Measurements from ENCODE around the gene ATAD3C. TPM values are rescaled to one million over a fixed set of nuclear protein-coding genes. Genes with fewer than 3 reads are reported as not detected.

The ATAD3C gene
- polyA plus RNA-seq, 3 donors, result not detected

DNA sequence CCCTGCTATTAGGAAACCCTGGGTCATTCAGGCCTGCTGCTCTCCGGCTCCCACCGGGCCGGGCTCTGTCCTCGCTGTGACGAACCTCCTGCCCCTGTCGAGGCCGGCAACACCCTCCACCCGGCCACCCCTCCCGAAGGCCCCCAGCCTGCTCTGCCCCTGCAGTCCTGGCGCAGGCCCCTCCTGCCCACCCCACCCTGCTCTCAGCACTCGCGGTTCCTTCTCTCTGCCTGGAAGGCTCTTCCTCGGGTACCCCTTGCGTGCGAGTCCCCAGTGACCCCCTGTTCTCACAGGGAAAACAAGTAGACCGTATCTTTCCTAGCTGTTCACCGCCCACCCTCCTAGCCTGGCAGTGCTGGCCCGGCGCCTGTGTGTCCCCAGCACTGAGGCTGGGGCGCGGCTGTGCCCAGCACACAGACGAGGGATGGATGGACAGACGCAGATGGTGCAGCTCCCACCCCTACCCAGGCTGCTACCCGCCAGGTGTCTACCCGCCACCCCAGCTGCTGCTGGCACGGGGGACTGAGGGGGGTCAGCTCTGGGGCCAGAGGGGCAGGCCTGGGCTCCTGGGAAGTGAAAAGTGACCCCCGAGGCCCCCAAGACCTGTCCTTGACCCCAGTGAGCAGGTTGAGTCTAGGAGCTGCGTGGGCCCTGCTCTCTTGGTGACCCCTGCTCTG is 17.1 kb upstream of the ATAD3C start:
- Histone ChIP-seq H3K9ac (ENCODE audit: insufficient read depth, low read length, poor library complexity, severe bottlenecking) (no peak overlapping the region), H3K4me2 (replicated peaks; ENCODE audit: extremely low read depth, low read length, poor library complexity, severe bottlenecking) (no peak overlapping the region), H2AFZ (ENCODE audit: insufficient read depth, low read depth, low read length, poor library complexity, severe bottlenecking) (no peak overlapping the region), H3K27me3 (ENCODE audit: control insufficient read depth in 2 of 2, insufficient read depth in 2 of 2, low read length in 2 of 2) (peaks cover 19 to 71% of the 10 kb centered on the region in 2 donors), H3K4me1 (ENCODE audit: control insufficient read depth in 1 of 2, insufficient read depth in 2 of 2, low read length in 2 of 2) (peaks cover 8 to 18% of the 10 kb centered on the region in 2 donors), H3K4me3 (replicated peaks in 1 of 3; ENCODE audit: low read depth in 2 of 3, low read length in 3 of 3) (no peak overlapping the region), H3K27ac (ENCODE audit: low read depth in 1 of 2, low read length in 2 of 2) (no peak overlapping the region), H4K20me1 (ENCODE audit: insufficient read depth, low read length) (no peaks in the 10 kb centered on the region), H3K9me3 (replicated peaks in 1 of 2; ENCODE audit: control insufficient read depth in 1 of 2, insufficient read depth in 1 of 2, low read length in 2 of 2) (peaks cover 0 to 6% of the 10 kb centered on the region in 2 donors), H3K79me2 (ENCODE audit: insufficient read depth, low read length) (no peaks in the 10 kb centered on the region), H3K36me3 (replicated peaks in 1 of 2; ENCODE audit: control insufficient read depth in 1 of 2, insufficient read depth in 2 of 2, low read length in 2 of 2) (no peaks in the 10 kb centered on the region)
- H3K4me3 Mint-ChIP-seq, result no peak overlapping the region
- H3K9me3 Mint-ChIP-seq, result peaks cover 0 to 9% (median 0%) of the 10 kb centered on the region in 7 donors
- WGBS (ENCODE audit: insufficient coverage), result 79% methylated on average over 21 of the region's 28 CpGs
- peaks cover 12% of the 10 kb centered on the region for H3K4me1 Mint-ChIP-seq
- no peak for DNase-seq
- peaks cover 1 to 2% of the 10 kb centered on the region in 2 donors for H3K36me3 Mint-ChIP-seq
- no peak for TF ChIP-seq CTCF (IDR thresholded peaks at IDR 0.05)
- no peak overlapping the region for H3K27ac Mint-ChIP-seq
- intact Hi-C loops (cut with micrococcal nuclease), result no loop called here
- peaks cover 47 to 93% (median 66%) of the 10 kb centered on the region in 3 donors for H3K27me3 Mint-ChIP-seq (ENCODE audit: low read depth in 3 of 3)

GRCh38 chr1:1432951-1433803 is 16.3 kb upstream of the ATAD3C start:
- Mint-ChIP-seq H3K9me3 (peaks cover 0 to 9% (median 0%) of the 10 kb centered on the region in 7 donors), H3K27ac (no peak overlapping the region), H3K4me1 (peaks cover 12% of the 10 kb centered on the region), H3K27me3 (ENCODE audit: low read depth in 3 of 3) (peaks cover 47 to 95% (median 66%) of the 10 kb centered on the region in 3 donors), H3K36me3 (peaks cover 1 to 2% of the 10 kb centered on the region in 2 donors), H3K4me3 (peak overlapping the region in 1 of 2 donors; percentile 46)
- peaks cover 19 to 72% of the 10 kb centered on the region in 2 donors for H3K27me3 ChIP-seq (ENCODE audit: control insufficient read depth in 2 of 2, insufficient read depth in 2 of 2, low read length in 2 of 2)
- WGBS (ENCODE audit: insufficient coverage), result 44% methylated on average over 28 of the region's 34 CpGs
- no peak overlapping the region for H3K4me3 ChIP-seq (replicated peaks in 1 of 3; ENCODE audit: low read depth in 2 of 3, low read length in 3 of 3)
- DNase-seq, result no peak
- peaks cover 0 to 6% of the 10 kb centered on the region in 2 donors for H3K9me3 ChIP-seq (replicated peaks in 1 of 2; ENCODE audit: control insufficient read depth in 1 of 2, insufficient read depth in 1 of 2, low read length in 2 of 2)
- no peak overlapping the region for H3K4me2 ChIP-seq (replicated peaks; ENCODE audit: extremely low read depth, low read length, poor library complexity, severe bottlenecking)
- no peak overlapping the region for H2AFZ ChIP-seq (ENCODE audit: insufficient read depth, low read depth, low read length, poor library complexity, severe bottlenecking)
- H3K9ac ChIP-seq (ENCODE audit: insufficient read depth, low read length, poor library complexity, severe bottlenecking), result no peak overlapping the region
- H4K20me1 ChIP-seq (ENCODE audit: insufficient read depth, low read length), result no peaks in the 10 kb centered on the region
- no peak for TF ChIP-seq CTCF (IDR thresholded peaks at IDR 0.05)
- intact Hi-C loops (cut with micrococcal nuclease), result no loop called here
- no peaks in the 10 kb centered on the region for H3K36me3 ChIP-seq (replicated peaks in 1 of 2; ENCODE audit: control insufficient read depth in 1 of 2, insufficient read depth in 2 of 2, low read length in 2 of 2)
- no peak overlapping the region for H3K27ac ChIP-seq (ENCODE audit: low read depth in 1 of 2, low read length in 2 of 2)
- no peaks in the 10 kb centered on the region for H3K79me2 ChIP-seq (ENCODE audit: insufficient read depth, low read length)
- peaks cover 8 to 18% of the 10 kb centered on the region in 2 donors for H3K4me1 ChIP-seq (ENCODE audit: control insufficient read depth in 1 of 2, insufficient read depth in 2 of 2, low read length in 2 of 2)
